ENCODE measurements around the gene RYR3.

GRCh38 chr15:33561967-33562366 is 251.2 kb downstream of the RYR3 start:
- no peak for TF ChIP-seq CTCF (IDR thresholded peaks at IDR 0.05)
- no peak for TF ChIP-seq POLR2A (IDR thresholded peaks at IDR 0.05)

Data from lower leg skin (tissue), 3 donors.